Peyer's patch (tissue), 4 donors: ENCODE measurements around the gene RPS8.
"Not testable (repeated sequence)": the region's sequence is repeated elsewhere in the genome, so short reads cannot be mapped to it uniquely, and the experiment has no call there.

Experiments used
- POLR2A ChIP-seq, 2 donors: fragments of 450-650 bp; IDR thresholded peaks; one replicate each; pipeline ENCODE4 v1.5.1; 2017; ENCODE audit warnings: antibody characterized with exemption in 2 of 2, mild to moderate bottlenecking in 2 of 2, moderate library complexity in 2 of 2
- TF ChIP-seq, protein P1 (sequence below), 6 experiments: fragments of 450-650 bp in 4 of 6; fragments of 200-600 bp in 2 of 6; sonication (generic) in 1 of 6; IDR thresholded peaks; one replicate each; pipeline ENCODE4 v1.5.1; 2017 to 2019; ENCODE audit warnings: antibody characterized with exemption in 6 of 6, mild to moderate bottlenecking in 3 of 6, moderate library complexity in 1 of 6

DNA sequence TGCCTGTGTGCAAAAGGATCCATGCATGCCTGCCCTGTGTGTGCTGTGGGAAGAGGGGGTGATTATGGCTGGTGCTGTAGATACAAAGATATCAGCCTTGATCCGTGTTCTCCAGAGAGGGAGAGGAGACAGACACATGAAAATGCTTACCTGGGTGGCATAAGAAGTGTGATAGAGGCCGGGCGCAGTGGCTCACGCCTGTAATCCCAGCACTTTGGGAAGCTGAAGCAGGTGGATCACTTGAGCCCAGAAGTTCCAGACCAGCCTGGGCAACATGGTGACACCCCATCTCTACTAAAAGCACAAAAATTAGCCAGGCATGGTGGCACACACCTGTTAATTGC is 35.4 kb downstream of the RPS8 start:
- TF ChIP-seq, protein P1, sequence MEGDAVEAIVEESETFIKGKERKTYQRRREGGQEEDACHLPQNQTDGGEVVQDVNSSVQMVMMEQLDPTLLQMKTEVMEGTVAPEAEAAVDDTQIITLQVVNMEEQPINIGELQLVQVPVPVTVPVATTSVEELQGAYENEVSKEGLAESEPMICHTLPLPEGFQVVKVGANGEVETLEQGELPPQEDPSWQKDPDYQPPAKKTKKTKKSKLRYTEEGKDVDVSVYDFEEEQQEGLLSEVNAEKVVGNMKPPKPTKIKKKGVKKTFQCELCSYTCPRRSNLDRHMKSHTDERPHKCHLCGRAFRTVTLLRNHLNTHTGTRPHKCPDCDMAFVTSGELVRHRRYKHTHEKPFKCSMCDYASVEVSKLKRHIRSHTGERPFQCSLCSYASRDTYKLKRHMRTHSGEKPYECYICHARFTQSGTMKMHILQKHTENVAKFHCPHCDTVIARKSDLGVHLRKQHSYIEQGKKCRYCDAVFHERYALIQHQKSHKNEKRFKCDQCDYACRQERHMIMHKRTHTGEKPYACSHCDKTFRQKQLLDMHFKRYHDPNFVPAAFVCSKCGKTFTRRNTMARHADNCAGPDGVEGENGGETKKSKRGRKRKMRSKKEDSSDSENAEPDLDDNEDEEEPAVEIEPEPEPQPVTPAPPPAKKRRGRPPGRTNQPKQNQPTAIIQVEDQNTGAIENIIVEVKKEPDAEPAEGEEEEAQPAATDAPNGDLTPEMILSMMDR (IDR thresholded peaks at IDR 0.05), result not testable (repeated sequence)
- not testable (repeated sequence) for TF ChIP-seq POLR2A (IDR thresholded peaks at IDR 0.05)
